ENCODE results near the gene CXXC4.

The CXXC4 gene

DNA sequence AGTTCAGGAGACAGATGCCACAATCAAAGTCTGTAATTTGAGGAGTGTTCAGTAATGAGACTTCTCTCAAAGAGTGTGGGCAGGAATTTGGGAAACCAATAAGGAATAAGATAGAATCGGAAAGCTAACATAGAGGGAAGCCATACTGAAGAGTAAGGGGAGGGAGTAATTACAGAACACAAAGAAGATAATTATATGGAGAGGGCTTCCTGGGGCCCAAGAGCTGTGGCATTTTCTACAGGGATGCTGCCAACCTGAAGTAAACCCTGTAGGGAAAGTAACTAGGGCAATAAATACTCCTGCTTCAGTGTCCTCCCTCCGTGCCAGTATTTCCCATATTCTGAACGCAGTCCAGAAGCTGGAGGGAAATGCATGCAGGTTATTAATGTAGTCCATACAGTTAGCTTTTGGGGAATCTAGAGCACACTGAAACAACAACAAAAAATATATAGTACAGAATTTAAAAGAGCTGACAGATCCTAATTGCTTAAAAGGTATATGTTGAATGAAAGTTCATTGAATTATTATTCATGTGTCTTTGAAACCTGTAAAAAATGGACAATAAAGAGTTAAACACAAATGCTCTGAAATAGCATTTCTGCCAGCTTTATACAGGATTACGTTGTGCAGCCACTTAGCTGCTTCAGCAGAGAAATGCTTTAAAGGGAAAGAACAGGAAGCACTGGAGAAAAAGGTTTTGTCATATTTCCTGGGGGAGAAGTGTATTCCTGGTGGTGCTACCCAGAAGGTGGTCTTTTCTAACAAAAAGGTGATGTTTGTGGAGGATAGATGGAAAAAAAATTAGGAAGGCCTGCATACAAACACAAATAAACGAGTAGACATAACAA lies 48.0 kb downstream of the CXXC4 start:
- TF ChIP-seq SIN3A (IDR thresholded peaks at IDR 0.05; ENCODE audit: borderline replicate concordance, insufficient read depth, low read length) (no peak), POLR2AphosphoS5 (IDR thresholded peaks at IDR 0.05; ENCODE audit: low read depth, low read length) (no peak)
- TF ChIP-seq, protein P1, sequence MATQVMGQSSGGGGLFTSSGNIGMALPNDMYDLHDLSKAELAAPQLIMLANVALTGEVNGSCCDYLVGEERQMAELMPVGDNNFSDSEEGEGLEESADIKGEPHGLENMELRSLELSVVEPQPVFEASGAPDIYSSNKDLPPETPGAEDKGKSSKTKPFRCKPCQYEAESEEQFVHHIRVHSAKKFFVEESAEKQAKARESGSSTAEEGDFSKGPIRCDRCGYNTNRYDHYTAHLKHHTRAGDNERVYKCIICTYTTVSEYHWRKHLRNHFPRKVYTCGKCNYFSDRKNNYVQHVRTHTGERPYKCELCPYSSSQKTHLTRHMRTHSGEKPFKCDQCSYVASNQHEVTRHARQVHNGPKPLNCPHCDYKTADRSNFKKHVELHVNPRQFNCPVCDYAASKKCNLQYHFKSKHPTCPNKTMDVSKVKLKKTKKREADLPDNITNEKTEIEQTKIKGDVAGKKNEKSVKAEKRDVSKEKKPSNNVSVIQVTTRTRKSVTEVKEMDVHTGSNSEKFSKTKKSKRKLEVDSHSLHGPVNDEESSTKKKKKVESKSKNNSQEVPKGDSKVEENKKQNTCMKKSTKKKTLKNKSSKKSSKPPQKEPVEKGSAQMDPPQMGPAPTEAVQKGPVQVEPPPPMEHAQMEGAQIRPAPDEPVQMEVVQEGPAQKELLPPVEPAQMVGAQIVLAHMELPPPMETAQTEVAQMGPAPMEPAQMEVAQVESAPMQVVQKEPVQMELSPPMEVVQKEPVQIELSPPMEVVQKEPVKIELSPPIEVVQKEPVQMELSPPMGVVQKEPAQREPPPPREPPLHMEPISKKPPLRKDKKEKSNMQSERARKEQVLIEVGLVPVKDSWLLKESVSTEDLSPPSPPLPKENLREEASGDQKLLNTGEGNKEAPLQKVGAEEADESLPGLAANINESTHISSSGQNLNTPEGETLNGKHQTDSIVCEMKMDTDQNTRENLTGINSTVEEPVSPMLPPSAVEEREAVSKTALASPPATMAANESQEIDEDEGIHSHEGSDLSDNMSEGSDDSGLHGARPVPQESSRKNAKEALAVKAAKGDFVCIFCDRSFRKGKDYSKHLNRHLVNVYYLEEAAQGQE (IDR thresholded peaks at IDR 0.05; ENCODE audit: insufficient read depth in 1 of 2, low read depth in 2 of 2, low read length in 2 of 2): no peak

DNA sequence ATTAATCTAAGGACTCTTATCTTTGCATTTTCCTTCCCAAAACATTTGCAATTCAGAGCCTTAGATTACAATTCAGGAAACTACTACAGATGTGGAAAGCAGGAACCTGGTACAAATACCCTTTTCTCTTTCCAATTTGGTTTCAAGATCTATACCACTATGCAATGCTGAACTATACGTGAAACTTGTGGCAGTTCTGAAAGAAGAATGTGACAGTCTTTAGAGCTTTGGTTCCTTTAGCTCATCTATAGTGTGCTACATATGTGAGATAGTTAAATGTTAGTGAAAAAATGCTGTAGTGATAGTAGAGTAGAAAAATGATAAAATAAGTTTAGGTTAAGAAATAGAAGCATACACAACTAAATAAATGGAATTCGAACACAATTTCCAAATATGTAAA lies 50.0 kb downstream of the CXXC4 start:
- TF ChIP-seq POLR2AphosphoS5 (IDR thresholded peaks at IDR 0.05; ENCODE audit: low read depth, low read length) (no peak), TAF1 (IDR thresholded peaks at IDR 0.05; ENCODE audit: borderline replicate concordance, insufficient read depth, low read length) (no peak), FOXP2 (optimal IDR thresholded peaks at IDR 0.05; ENCODE audit: borderline replicate concordance, extremely low read depth, extremely low read length, insufficient read depth) (no peak), SIN3A (IDR thresholded peaks at IDR 0.05; ENCODE audit: borderline replicate concordance, insufficient read depth, low read length) (no peak)
- TF ChIP-seq, protein P1 (IDR thresholded peaks at IDR 0.05; ENCODE audit: insufficient read depth in 1 of 2, low read depth in 2 of 2, low read length in 2 of 2): no peak

DNA sequence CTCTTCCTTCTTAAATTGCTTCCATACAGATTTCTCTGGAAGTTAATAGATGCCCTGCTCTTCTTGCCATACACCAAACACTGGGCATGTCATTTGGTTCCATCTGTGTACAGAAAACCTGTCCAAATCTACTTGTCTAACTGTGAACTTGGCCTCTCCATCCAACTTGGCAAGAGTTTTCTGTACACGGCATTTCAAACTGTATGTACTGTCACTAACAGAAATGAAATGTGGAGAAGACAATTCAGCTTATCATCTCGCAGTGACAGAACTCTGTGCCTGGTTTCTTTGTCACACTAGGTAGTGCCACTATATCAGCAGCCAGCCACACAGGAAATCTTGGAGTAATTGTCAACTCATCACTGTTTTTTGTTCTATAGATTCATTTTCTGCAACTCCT lies 58.2 kb downstream of the CXXC4 start:
- TF ChIP-seq POLR2AphosphoS5 (IDR thresholded peaks at IDR 0.05; ENCODE audit: low read depth, low read length) (no peak), FOXP2 (optimal IDR thresholded peaks at IDR 0.05; ENCODE audit: borderline replicate concordance, extremely low read depth, extremely low read length, insufficient read depth) (no peak), TAF1 (IDR thresholded peaks at IDR 0.05; ENCODE audit: borderline replicate concordance, insufficient read depth, low read length) (no peak), SIN3A (IDR thresholded peaks at IDR 0.05; ENCODE audit: borderline replicate concordance, insufficient read depth, low read length) (no peak)
- TF ChIP-seq, protein P1 (IDR thresholded peaks at IDR 0.05; ENCODE audit: insufficient read depth in 1 of 2, low read depth in 2 of 2, low read length in 2 of 2): no peak

DNA sequence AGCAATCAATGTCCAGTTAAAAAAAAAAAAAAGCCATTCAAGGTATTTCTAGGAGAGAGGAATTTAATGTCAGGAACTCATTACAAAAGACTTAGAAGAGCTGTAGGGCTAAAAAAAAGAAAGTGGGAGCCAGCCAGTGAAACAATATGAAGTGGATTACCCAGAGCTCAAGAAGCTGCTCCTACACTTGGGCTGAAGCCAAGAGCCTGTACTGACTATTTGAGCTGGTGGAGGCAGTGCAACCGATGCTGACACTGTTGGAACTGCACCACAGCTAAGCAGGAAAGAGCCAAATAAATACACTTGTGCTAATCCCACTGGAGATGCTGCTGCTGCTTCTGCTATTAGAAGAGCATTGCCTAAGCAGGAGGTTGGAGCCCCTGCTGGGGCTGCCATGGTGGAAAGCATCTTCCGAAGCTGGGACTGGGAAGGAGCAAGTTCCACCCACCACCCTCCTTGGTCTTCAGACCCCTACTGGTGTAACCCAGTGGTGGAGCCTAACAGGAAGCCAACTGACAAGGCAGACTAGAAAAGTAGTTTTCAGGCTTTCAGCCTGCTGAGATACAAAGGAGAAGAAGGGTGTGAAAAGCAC lies 65.4 kb downstream of the CXXC4 start:
- TF ChIP-seq, protein P1 (IDR thresholded peaks at IDR 0.05; ENCODE audit: insufficient read depth in 1 of 2, low read depth in 2 of 2, low read length in 2 of 2): no peak
- TF ChIP-seq FOXP2 (optimal IDR thresholded peaks at IDR 0.05; ENCODE audit: borderline replicate concordance, extremely low read depth, extremely low read length, insufficient read depth): no peak
- TF ChIP-seq TAF1 (IDR thresholded peaks at IDR 0.05; ENCODE audit: borderline replicate concordance, insufficient read depth, low read length): no peak

Data from PFSK-1 (cell line).